HEK293T (cell line): ENCODE data around the gene CEP95.

Source experiments
- CTCF ChIA-PET: fragments of 350-600 bp; formaldehyde crosslinking; extraction: SDS; loops from one replicate; lab custom pipeline; 2021; ENCODE audit warnings: antibody characterized with exemption, inconsistent platforms; lab: Yijun Ruan, JAX
- POLR2A ChIA-PET: fragments of 350-600 bp; formaldehyde crosslinking; extraction: SDS; loops from one replicate; lab custom pipeline; 2020; ENCODE audit warnings: antibody characterized with exemption, inconsistent platforms; lab: Yijun Ruan, JAX
- DNase-seq: peaks from one replicate; pipeline ENCODE4 v3.0.0; 2012; ENCODE audit warnings: mixed read lengths; ENCODE audit errors: extremely low spot score
- ARNT ChIP-seq: fragments of 450-650 bp; IDR thresholded peaks from 2 replicates; pipeline ENCODE4 v1.6.1; 2017; ENCODE audit warnings: mild to moderate bottlenecking
- BHLHE40 ChIP-seq: fragments of 450-650 bp; IDR thresholded peaks from 2 replicates; pipeline ENCODE4 v1.6.1; 2016; ENCODE audit warnings: mild to moderate bottlenecking, moderate library complexity, borderline replicate concordance
- CTBP1 ChIP-seq: fragments of 450-650 bp; IDR thresholded peaks from 2 replicates; pipeline ENCODE4 v1.6.1; 2016; ENCODE audit warnings: borderline replicate concordance
- ELF4 ChIP-seq: fragments of 450-650 bp; IDR thresholded peaks from 2 replicates; pipeline ENCODE4 v1.6.1; 2017; ENCODE audit warnings: antibody characterized with exemption
- FOXA1 ChIP-seq: fragments of 450-650 bp; IDR thresholded peaks from 2 replicates; pipeline ENCODE4 v1.6.1; 2016; ENCODE audit warnings: mild to moderate bottlenecking
- FOXK2 ChIP-seq: fragments of 450-650 bp; IDR thresholded peaks from 2 replicates; pipeline ENCODE4 v1.6.1; 2016; ENCODE audit warnings: mild to moderate bottlenecking
- FOXM1 ChIP-seq: fragments of 450-650 bp; IDR thresholded peaks from 2 replicates; pipeline ENCODE4 v1.6.1; 2017; ENCODE audit warnings: mild to moderate bottlenecking, borderline replicate concordance
- HDGF ChIP-seq: fragments of 450-650 bp; IDR thresholded peaks from 2 replicates; pipeline ENCODE4 v1.6.1; 2017; ENCODE audit warnings: antibody characterized with exemption, borderline replicate concordance
- L3MBTL2 ChIP-seq: fragments of 450-650 bp; conservative IDR thresholded peaks from 2 replicates; pipeline ENCODE4 v1.6.1; 2016; ENCODE audit warnings: mild to moderate bottlenecking
- LEF1 ChIP-seq: fragments of 450-650 bp; IDR thresholded peaks from 2 replicates; pipeline ENCODE4 v1.6.1; 2017; ENCODE audit warnings: mild to moderate bottlenecking, borderline replicate concordance
- NFRKB ChIP-seq: fragments of 450-650 bp; IDR thresholded peaks from 2 replicates; pipeline ENCODE4 v1.6.1; 2016; ENCODE audit warnings: mild to moderate bottlenecking, moderate library complexity
- SP1 ChIP-seq: fragments of 450-650 bp; IDR thresholded peaks from 2 replicates; pipeline ENCODE4 v1.6.1; 2017
- SUZ12 ChIP-seq: fragments of 450-650 bp; IDR thresholded peaks from 2 replicates; pipeline ENCODE4 v1.6.1; 2016; ENCODE audit warnings: mild to moderate bottlenecking
- TARDBP ChIP-seq: fragments of 450-650 bp; IDR thresholded peaks from 2 replicates; pipeline ENCODE4 v1.6.1; 2016
- ZNF384 ChIP-seq: fragments of 450-650 bp; IDR thresholded peaks from 2 replicates; pipeline ENCODE4 v1.6.1; 2016
- TF ChIP-seq, protein P1 (sequence below): fragments of 450-650 bp; IDR thresholded peaks from 2 replicates; pipeline ENCODE4 v1.6.1; 2016

The CEP95 gene

DNA sequence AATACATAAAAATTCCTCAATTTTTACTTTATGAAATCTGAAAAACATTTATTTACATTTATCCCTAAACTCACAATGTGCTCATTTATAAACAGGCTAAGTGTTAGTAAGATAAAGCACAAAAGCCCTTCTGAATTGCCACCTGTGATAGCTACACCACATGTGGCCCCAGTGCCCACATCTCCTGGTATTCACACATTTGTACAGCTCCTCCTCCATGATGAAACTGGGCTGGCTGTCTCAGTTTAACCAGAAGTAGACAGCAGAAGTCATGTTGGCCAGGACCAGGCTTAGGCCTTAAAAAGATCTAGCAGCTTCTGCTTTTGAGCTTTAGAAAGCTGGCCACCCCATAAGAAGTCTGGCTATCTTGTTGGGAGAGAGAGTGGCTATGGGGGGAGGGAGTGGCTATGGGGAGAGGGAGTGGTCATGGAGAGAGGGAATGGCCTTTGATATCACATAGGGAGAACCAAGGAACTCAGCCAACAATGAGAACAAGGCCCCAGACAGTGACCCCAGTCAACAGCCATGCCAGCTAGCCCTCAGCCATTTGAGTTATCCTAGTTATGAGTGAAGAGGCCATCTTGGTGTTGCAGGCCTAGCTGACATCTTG lies 47.4 kb downstream of the CEP95 start:
- CTCF ChIA-PET = interaction anchor here (0.6 kb wide), 1 partner anchor 130 kb away, joined by 3 read pairs; no protein-coding TSS in a partner anchor

DNA sequence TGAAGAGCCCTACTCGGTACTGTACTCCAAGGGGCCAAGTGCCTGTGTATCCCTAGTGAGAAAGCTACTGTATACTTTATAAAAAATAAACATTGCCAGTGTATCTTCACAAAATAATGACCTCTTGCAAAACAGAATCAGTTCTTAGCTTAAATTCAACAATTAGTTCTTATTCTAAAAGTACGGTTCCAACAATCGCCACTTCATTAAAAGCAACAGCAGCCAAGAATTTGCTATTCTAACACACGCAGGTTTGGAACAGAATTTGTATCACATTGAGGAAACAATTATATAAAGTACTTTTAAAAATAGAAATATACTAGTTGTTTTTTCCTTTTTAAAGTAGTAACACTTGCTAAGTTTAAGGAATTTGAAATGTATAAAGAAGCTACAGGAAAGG lies 48.5 kb downstream of the CEP95 start:
- ChIA-PET CTCF (interaction anchor here (0.6 kb wide), 1 partner anchor 86 kb away, joined by 5 read pairs; no protein-coding TSS in a partner anchor), POLR2A (interaction anchor here (0.8 kb wide), 1 partner anchor 48 kb away, joined by 3 read pairs; the partner anchor contains the start of gene CEP95)
- TF ChIP-seq NFRKB = no peak
- TF ChIP-seq ARNT = no peak
- no peak for TF ChIP-seq FOXK2
- TF ChIP-seq SUZ12 = no peak
- no peak for TF ChIP-seq ZNF384
- no peak for TF ChIP-seq TARDBP
- TF ChIP-seq L3MBTL2 = no peak
- no peak for TF ChIP-seq CTBP1
- TF ChIP-seq HDGF = no peak
- TF ChIP-seq FOXM1 = no peak
- TF ChIP-seq, protein P1, sequence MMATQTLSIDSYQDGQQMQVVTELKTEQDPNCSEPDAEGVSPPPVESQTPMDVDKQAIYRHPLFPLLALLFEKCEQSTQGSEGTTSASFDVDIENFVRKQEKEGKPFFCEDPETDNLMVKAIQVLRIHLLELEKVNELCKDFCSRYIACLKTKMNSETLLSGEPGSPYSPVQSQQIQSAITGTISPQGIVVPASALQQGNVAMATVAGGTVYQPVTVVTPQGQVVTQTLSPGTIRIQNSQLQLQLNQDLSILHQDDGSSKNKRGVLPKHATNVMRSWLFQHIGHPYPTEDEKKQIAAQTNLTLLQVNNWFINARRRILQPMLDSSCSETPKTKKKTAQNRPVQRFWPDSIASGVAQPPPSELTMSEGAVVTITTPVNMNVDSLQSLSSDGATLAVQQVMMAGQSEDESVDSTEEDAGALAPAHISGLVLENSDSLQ = no peak
- TF ChIP-seq LEF1 = no peak
- TF ChIP-seq BHLHE40 = no peak
- TF ChIP-seq FOXA1 = no peak
- DNase-seq = no peak

More for the DNA sequence above, 47.4 kb downstream of the CEP95 start:
- POLR2A ChIA-PET = interaction anchor here (1.4 kb wide), 1 partner anchor 47 kb away, joined by 5 read pairs; the partner anchor contains the start of gene CEP95
- DNase-seq = no peak
- TF ChIP-seq BHLHE40 (no peak), FOXK2 (no peak), ELF4 (no peak)

DNA sequence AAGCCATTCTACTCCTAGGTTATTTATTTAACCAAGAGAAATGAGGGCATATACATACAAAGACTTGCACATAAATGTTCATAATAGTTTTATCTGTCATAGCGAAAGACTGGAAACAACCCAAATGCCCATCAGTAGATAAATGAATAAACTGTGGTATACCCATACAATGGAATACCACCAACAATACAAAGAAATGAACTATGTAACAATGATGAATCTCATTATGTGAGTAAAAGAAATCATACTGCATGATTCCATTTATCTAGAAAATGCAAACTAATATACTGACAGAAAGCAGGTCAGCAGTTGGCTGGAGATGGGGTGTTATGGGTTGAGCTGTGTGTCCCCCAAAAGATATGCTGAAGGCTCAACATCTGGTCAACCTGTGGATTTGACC lies 57.3 kb downstream of the CEP95 start:
- ChIA-PET POLR2A (no interaction called here), CTCF (no interaction called here)
- TF ChIP-seq FOXK2 (no peak), ZNF384 (no peak), LEF1 (no peak), FOXA1 (no peak), ARNT (no peak), BHLHE40 (no peak), SUZ12 (no peak), ELF4 (no peak), HDGF (no peak), NFRKB (no peak), L3MBTL2 (no peak), SP1 (no peak), CTBP1 (no peak), FOXM1 (no peak), TARDBP (no peak)
- TF ChIP-seq, protein P1 = no peak
- DNase-seq = no peak

DNA sequence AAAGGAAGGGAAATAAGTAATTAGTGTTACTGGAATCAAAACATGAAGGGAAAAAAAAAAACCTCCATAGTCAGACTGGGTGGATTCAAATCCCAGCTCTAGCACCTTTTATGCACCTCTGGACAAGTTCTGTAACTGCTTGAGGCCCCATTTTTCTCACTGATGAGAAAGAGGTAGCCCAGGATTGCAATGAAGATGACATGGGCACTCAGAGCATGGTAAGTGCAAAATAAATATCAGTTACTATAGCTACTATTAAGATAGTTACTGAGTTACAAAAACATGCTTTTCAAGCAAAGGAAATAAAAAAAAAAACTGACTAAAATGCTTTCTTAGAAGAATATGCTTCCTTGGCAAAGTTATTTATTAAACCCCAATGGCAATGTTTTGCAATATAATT lies 58.8 kb downstream of the CEP95 start:
- TF ChIP-seq CTBP1 = no peak
- no peak for TF ChIP-seq SP1
- TF ChIP-seq FOXM1 = no peak
- TF ChIP-seq ZNF384 = no peak
- TF ChIP-seq FOXK2 = no peak
- no peak for TF ChIP-seq TARDBP
- ChIA-PET CTCF (no interaction called here), POLR2A (no interaction called here)
- no peak for DNase-seq

DNA sequence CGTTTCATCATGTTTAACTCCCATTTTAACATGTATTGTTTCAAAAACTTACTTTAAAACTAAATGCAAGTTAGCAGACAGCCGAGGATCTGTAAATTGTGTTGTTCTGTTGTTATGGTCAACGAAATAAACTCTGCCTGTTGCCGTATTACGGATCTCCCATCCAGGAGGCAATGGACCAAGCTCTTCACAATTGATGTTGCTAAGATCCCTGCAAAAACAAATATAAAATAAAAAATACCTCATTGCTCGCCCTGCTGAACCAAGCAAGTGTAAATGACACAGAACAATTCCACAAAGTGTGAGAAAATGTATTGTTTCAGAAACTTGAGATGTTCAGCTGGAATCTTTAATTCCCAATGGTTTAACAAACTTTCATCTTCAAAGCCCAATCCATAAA lies 65.0 kb downstream of the CEP95 start:
- DNase-seq = no peak
- ChIA-PET POLR2A (no interaction called here), CTCF (no interaction called here)
- no peak for TF ChIP-seq SUZ12

DNA sequence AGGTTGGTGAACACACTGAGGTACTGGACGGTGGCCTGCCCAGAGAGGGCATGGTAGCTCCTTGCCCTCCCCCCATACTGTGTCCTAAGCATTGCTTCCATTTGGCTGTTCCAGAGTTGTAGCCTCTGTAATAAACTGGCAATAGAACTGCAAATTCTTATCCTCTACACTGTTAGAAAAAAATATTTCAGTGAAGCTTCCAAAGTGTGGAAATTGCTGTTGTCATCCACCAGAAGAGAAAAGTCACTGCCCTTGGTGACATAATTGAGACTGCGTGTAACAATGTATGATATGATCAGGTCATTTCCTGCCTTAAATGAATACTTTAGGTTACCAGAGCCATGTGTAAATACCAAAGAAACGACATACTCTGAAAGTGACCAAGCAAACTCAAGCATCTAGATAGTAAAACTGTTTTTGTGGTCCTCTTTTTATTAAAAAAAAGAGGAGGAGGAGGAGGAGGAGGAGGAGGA lies 65.9 kb downstream of the CEP95 start:
- POLR2A ChIA-PET = no interaction called here
- no peak for DNase-seq
- CTCF ChIA-PET = interaction anchor here (0.6 to 0.7 kb wide), 2 partner anchors 43 to 293 kb away, joined by 3 read pairs; no protein-coding TSS in a partner anchor
- TF ChIP-seq ZNF384 = no peak
- no peak for TF ChIP-seq SUZ12
- no peak for TF ChIP-seq FOXA1
- no peak for TF ChIP-seq FOXM1
- TF ChIP-seq CTBP1 = no peak
- no peak for TF ChIP-seq HDGF
- no peak for TF ChIP-seq ARNT
- TF ChIP-seq TARDBP = no peak
- TF ChIP-seq L3MBTL2 = no peak
- no peak for TF ChIP-seq SP1
- no peak for TF ChIP-seq BHLHE40
- no peak for TF ChIP-seq NFRKB
- TF ChIP-seq, protein P1 = no peak
